WTC11 (cell line): ENCODE data around the gene RHBDD3. TPM values are rescaled to one million over a fixed set of nuclear protein-coding genes. Genes with fewer than 3 reads are reported as not detected.

Experiments used
- ATAC-seq: fragments of 200-7000 bp; cut with Tn5 transposase; 2 replicates; pipeline ENCODE4 v1.10.0; 2021; ENCODE audit warnings: mild to moderate bottlenecking, moderate library complexity
- CTCF ChIA-PET: fragments of 300-600 bp; sonication (Branson Sonifier 250); formaldehyde crosslinking; loops from one replicate; lab custom pipeline; 2021; ENCODE audit warnings: antibody characterized with exemption; lab: Charles Lee
- POLR2A ChIA-PET: fragments of 350-600 bp; sonication (Branson Sonifier 250); formaldehyde crosslinking; loops from one replicate; lab custom pipeline; 2021; ENCODE audit warnings: antibody characterized with exemption; lab: Charles Lee
- DNase-seq: peaks from one replicate; pipeline ENCODE4 v3.0.0; 2021; ENCODE audit warnings: low spot score
- H3K27ac Mint-ChIP-seq: 2 replicates; pipeline ENCODE4 v1.8.0; 2021; ENCODE audit warnings: mixed read lengths
- H3K27me3 Mint-ChIP-seq: 2 replicates; pipeline ENCODE4 v1.8.0; 2021; ENCODE audit warnings: low read depth, mild to moderate bottlenecking, moderate library complexity, mixed read lengths
- H3K36me3 Mint-ChIP-seq: 2 replicates; pipeline ENCODE4 v1.8.0; 2021; ENCODE audit warnings: mixed read lengths
- H3K4me1 Mint-ChIP-seq: 2 replicates; pipeline ENCODE4 v1.8.0; 2022; ENCODE audit warnings: mixed read lengths
- H3K4me3 Mint-ChIP-seq: 2 replicates; pipeline ENCODE4 v1.8.0; 2021; ENCODE audit warnings: mild to moderate bottlenecking, moderate library complexity, mixed read lengths
- H3K9me3 Mint-ChIP-seq: 2 replicates; pipeline ENCODE4 v1.8.0; 2021; ENCODE audit warnings: mixed read lengths
- ELF4 ChIP-seq: sonication (generic); formaldehyde crosslinking; IDR thresholded peaks from 2 replicates; pipeline ENCODE4 v1.8.1; 2022; ENCODE audit warnings: low read depth, mild to moderate bottlenecking, moderate library complexity, missing genetic modification reagents
- ESRRA ChIP-seq: sonication (generic); formaldehyde crosslinking; IDR thresholded peaks from 2 replicates; pipeline ENCODE4 v1.8.1; 2022; ENCODE audit warnings: mild to moderate bottlenecking, missing genetic modification reagents, borderline replicate concordance
- FOXK1 ChIP-seq: sonication (generic); formaldehyde crosslinking; IDR thresholded peaks from 2 replicates; pipeline ENCODE4 v1.8.0; 2022; ENCODE audit warnings: mild to moderate bottlenecking, moderate library complexity, missing genetic modification reagents
- GRHL2 ChIP-seq: fragments of 250-450 bp; sonication (Bioruptor Pico); IDR thresholded peaks from 2 replicates; pipeline ENCODE4 v1.8.0; 2022; ENCODE audit warnings: mild to moderate bottlenecking, moderate library complexity; ENCODE audit not compliant: insufficient replicate concordance, severe bottlenecking
- NR3C1 ChIP-seq: sonication (generic); formaldehyde crosslinking; conservative IDR thresholded peaks from 2 replicates; pipeline ENCODE4 v1.8.1; 2023; ENCODE audit warnings: low read depth, mild to moderate bottlenecking, missing genetic modification reagents
- TEAD1 ChIP-seq: sonication (generic); formaldehyde crosslinking; IDR thresholded peaks from 2 replicates; pipeline ENCODE4 v1.8.0; 2022; ENCODE audit warnings: mild to moderate bottlenecking, missing genetic modification reagents
- ZNF219 ChIP-seq: sonication (generic); formaldehyde crosslinking; IDR thresholded peaks from 2 replicates; pipeline ENCODE4 v1.8.0; 2023; ENCODE audit warnings: missing genetic modification reagents, mild to moderate bottlenecking, borderline replicate concordance
- ZNF423 ChIP-seq: fragments of 250-450 bp; sonication (Bioruptor Pico); IDR thresholded peaks from 2 replicates; pipeline ENCODE4 v2.1.2; 2022; ENCODE audit warnings: mild to moderate bottlenecking, moderate library complexity
- total RNA-seq: library from RNA; stranded (reverse); gene quantifications from 3 replicates; pipeline ENCODE4 v1.2.3, GENCODE V29; 2021
- TF ChIP-seq, protein P1 (sequence below): fragments of 250-450 bp; sonication (Bioruptor Pico); IDR thresholded peaks from 2 replicates; pipeline ENCODE4 v1.9.0; 2021; ENCODE audit warnings: mild to moderate bottlenecking
- TF ChIP-seq, protein P2 (sequence below): sonication (generic); formaldehyde crosslinking; IDR thresholded peaks from 2 replicates; pipeline ENCODE4 v1.8.0; 2022; ENCODE audit warnings: mild to moderate bottlenecking, missing genetic modification reagents
- TF ChIP-seq, protein P3 (sequence below): sonication (generic); formaldehyde crosslinking; IDR thresholded peaks from 2 replicates; pipeline ENCODE4 v1.8.1; 2022; ENCODE audit warnings: mild to moderate bottlenecking, missing genetic modification reagents, moderate library complexity, borderline replicate concordance
- TF ChIP-seq, protein P4 (sequence below): sonication (generic); formaldehyde crosslinking; IDR thresholded peaks from 2 replicates; pipeline ENCODE4 v1.8.1; 2022; ENCODE audit warnings: missing genetic modification reagents, borderline replicate concordance
- TF ChIP-seq, protein P5 (sequence below): sonication (generic); formaldehyde crosslinking; IDR thresholded peaks from 2 replicates; pipeline ENCODE4 v1.8.1; 2023; ENCODE audit warnings: mild to moderate bottlenecking, missing genetic modification reagents, borderline replicate concordance
- TF ChIP-seq, protein P6 (sequence below): sonication (generic); formaldehyde crosslinking; IDR thresholded peaks from 2 replicates; pipeline ENCODE4 v1.8.1; 2023; ENCODE audit warnings: mild to moderate bottlenecking, missing genetic modification reagents, moderate library complexity

Gene RHBDD3
- total RNA-seq, 1 experiment from 2014 or later = 77.9 TPM

DNA sequence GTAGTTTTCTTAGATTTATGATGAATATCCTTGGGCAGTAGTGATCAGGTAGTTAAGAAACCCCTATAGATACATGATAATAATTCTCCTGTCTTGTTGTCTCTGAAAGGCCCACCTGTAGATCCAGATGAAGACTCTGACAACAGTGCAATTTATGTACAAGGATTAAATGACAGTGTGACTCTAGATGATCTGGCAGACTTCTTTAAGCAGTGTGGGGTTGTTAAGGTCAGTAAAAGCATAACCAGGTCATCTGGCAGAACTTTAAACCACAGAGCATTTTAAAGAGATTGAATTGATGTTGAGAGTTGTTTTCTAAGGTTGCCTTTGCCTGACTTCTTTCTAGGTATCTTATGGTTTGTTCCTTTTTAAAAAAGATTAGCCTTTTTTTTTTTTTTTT, 24.6 kb upstream of the RHBDD3 start:
- CTCF ChIA-PET = interaction anchor here (0.7 kb wide), 1 partner anchor 9 kb away, joined by 4 read pairs; no protein-coding TSS in a partner anchor
- no peak overlapping the region for H3K4me3 Mint-ChIP-seq
- no peak overlapping the region for H3K27ac Mint-ChIP-seq

DNA sequence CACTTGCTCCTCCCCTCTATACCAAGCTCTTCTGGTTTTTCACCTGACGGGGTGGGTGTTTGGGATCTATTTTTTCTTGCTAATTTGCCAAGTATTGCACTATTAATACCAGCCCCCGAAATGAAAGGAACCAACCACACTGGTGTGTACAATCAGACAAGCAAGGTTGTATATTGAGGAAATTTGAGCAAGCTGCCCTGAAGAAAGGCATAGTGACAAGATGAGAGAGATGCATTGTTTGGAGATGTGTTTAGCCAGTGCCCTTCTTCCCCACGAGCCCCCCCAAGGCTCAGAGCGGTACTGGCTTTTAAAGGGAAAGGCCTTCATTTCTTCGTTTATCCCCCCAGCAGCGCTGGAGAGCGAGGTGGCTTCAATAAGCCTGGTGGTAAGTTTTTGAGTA, 23.4 kb upstream of the RHBDD3 start:
- POLR2A ChIA-PET = no interaction called here
- no peaks in the 10 kb centered on the region for H3K27me3 Mint-ChIP-seq
- H3K36me3 Mint-ChIP-seq = peaks cover 97% of the 10 kb centered on the region
- TF ChIP-seq, protein P1, sequence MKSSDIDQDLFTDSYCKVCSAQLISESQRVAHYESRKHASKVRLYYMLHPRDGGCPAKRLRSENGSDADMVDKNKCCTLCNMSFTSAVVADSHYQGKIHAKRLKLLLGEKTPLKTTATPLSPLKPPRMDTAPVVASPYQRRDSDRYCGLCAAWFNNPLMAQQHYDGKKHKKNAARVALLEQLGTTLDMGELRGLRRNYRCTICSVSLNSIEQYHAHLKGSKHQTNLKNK (CRISPR knock-in tag) = no peak
- DNase-seq = no peak
- ATAC-seq = peak; percentile 40; the same call in 1 of the 2 replicates
- no peaks in the 10 kb centered on the region for H3K4me1 Mint-ChIP-seq
- H3K9me3 Mint-ChIP-seq = no peaks in the 10 kb centered on the region
- no peak overlapping the region for H3K4me3 Mint-ChIP-seq
- H3K27ac Mint-ChIP-seq = no peak overlapping the region; the same call in 1 of the 2 replicates
- CTCF ChIA-PET = interaction anchor here (0.5 to 1.1 kb wide), 2 partner anchors 10 to 22 kb away, joined by 3 to 5 read pairs; no protein-coding TSS in a partner anchor

More for the DNA sequence above, 24.6 kb upstream of the RHBDD3 start:
- TF ChIP-seq ESRRA (CRISPR knock-in tag) (no peak), ELF4 (no peak), FOXK1 (CRISPR knock-in tag) (no peak), TEAD1 (CRISPR knock-in tag) (no peak), NR3C1 (CRISPR knock-in tag) (no peak), ZNF219 (CRISPR knock-in tag) (no peak), ZNF423 (no peak), GRHL2 (no peak)
- TF ChIP-seq, protein P2, sequence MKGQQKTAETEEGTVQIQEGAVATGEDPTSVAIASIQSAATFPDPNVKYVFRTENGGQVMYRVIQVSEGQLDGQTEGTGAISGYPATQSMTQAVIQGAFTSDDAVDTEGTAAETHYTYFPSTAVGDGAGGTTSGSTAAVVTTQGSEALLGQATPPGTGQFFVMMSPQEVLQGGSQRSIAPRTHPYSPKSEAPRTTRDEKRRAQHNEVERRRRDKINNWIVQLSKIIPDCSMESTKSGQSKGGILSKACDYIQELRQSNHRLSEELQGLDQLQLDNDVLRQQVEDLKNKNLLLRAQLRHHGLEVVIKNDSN (CRISPR knock-in tag) = no peak
- TF ChIP-seq, protein P3, sequence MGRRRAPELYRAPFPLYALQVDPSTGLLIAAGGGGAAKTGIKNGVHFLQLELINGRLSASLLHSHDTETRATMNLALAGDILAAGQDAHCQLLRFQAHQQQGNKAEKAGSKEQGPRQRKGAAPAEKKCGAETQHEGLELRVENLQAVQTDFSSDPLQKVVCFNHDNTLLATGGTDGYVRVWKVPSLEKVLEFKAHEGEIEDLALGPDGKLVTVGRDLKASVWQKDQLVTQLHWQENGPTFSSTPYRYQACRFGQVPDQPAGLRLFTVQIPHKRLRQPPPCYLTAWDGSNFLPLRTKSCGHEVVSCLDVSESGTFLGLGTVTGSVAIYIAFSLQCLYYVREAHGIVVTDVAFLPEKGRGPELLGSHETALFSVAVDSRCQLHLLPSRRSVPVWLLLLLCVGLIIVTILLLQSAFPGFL (CRISPR knock-in tag) = no peak
- TF ChIP-seq, protein P4, sequence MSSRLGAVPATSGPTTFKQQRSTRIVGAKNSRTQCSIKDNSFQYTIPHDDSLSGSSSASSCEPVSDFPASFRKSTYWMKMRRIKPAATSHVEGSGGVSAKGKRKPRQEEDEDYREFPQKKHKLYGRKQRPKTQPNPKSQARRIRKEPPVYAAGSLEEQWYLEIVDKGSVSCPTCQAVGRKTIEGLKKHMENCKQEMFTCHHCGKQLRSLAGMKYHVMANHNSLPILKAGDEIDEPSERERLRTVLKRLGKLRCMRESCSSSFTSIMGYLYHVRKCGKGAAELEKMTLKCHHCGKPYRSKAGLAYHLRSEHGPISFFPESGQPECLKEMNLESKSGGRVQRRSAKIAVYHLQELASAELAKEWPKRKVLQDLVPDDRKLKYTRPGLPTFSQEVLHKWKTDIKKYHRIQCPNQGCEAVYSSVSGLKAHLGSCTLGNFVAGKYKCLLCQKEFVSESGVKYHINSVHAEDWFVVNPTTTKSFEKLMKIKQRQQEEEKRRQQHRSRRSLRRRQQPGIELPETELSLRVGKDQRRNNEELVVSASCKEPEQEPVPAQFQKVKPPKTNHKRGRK = no peak
- TF ChIP-seq, protein P5, sequence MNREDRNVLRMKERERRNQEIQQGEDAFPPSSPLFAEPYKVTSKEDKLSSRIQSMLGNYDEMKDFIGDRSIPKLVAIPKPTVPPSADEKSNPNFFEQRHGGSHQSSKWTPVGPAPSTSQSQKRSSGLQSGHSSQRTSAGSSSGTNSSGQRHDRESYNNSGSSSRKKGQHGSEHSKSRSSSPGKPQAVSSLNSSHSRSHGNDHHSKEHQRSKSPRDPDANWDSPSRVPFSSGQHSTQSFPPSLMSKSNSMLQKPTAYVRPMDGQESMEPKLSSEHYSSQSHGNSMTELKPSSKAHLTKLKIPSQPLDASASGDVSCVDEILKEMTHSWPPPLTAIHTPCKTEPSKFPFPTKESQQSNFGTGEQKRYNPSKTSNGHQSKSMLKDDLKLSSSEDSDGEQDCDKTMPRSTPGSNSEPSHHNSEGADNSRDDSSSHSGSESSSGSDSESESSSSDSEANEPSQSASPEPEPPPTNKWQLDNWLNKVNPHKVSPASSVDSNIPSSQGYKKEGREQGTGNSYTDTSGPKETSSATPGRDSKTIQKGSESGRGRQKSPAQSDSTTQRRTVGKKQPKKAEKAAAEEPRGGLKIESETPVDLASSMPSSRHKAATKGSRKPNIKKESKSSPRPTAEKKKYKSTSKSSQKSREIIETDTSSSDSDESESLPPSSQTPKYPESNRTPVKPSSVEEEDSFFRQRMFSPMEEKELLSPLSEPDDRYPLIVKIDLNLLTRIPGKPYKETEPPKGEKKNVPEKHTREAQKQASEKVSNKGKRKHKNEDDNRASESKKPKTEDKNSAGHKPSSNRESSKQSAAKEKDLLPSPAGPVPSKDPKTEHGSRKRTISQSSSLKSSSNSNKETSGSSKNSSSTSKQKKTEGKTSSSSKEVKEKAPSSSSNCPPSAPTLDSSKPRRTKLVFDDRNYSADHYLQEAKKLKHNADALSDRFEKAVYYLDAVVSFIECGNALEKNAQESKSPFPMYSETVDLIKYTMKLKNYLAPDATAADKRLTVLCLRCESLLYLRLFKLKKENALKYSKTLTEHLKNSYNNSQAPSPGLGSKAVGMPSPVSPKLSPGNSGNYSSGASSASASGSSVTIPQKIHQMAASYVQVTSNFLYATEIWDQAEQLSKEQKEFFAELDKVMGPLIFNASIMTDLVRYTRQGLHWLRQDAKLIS (CRISPR knock-in tag) = no peak
- TF ChIP-seq, protein P6, sequence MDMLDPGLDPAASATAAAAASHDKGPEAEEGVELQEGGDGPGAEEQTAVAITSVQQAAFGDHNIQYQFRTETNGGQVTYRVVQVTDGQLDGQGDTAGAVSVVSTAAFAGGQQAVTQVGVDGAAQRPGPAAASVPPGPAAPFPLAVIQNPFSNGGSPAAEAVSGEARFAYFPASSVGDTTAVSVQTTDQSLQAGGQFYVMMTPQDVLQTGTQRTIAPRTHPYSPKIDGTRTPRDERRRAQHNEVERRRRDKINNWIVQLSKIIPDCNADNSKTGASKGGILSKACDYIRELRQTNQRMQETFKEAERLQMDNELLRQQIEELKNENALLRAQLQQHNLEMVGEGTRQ (CRISPR knock-in tag) = no peak
- TF ChIP-seq, protein P1 (CRISPR knock-in tag) = no peak
- no peaks in the 10 kb centered on the region for H3K27me3 Mint-ChIP-seq
- H3K4me1 Mint-ChIP-seq = no peaks in the 10 kb centered on the region
- POLR2A ChIA-PET = no interaction called here
- H3K9me3 Mint-ChIP-seq = no peaks in the 10 kb centered on the region
- DNase-seq (no peak), ATAC-seq (no peak)
- H3K36me3 Mint-ChIP-seq = peaks cover 97% of the 10 kb centered on the region
